Fibroblast of lung (primary cell): Measurements from ENCODE around the gene PEX10. TPM values are rescaled to one million over a fixed set of nuclear protein-coding genes. Genes with fewer than 3 reads are reported as not detected.

ENCODE experiments used
- DNase-seq, 2 donors: peaks; one replicate each; pipeline versions ENCODE4 v3.0.0 to v3.0.0-alpha.2; 2010; ENCODE audit warnings: low read depth in 2 of 2
- H2AFZ ChIP-seq: 2 replicates; pipeline ENCODE4 v1.5.1; 2012; ENCODE audit warnings: low read length, control low read depth, inconsistent platforms
- H3K27ac ChIP-seq: 2 replicates; pipeline ENCODE4 v1.5.1; 2011; ENCODE audit warnings: low read length, control low read depth; ENCODE audit not compliant: insufficient read depth
- H3K27me3 ChIP-seq: 2 replicates; pipeline ENCODE4 v1.5.1; 2011; ENCODE audit warnings: mild to moderate bottlenecking, low read length; ENCODE audit not compliant: control insufficient read depth, insufficient read depth
- H3K36me3 ChIP-seq: 2 replicates; pipeline ENCODE4 v1.5.1; 2011; ENCODE audit warnings: low read length; ENCODE audit not compliant: control insufficient read depth, insufficient read depth
- H3K4me1 ChIP-seq: 2 replicates; pipeline ENCODE4 v1.5.1; 2011; ENCODE audit warnings: low read length; ENCODE audit not compliant: control insufficient read depth, insufficient read depth; ENCODE audit errors: extremely low read depth
- H3K4me2 ChIP-seq: 2 replicates; pipeline ENCODE4 v1.5.1; 2011; ENCODE audit warnings: low read length, control low read depth; ENCODE audit not compliant: insufficient read depth; ENCODE audit errors: extremely low read depth
- H3K4me3 ChIP-seq, 4 experiments: fragments of 200-600 bp in 1 of 4; sonication (generic) in 1 of 4; replicated peaks in 1 of 4; 2 replicates each; pipeline ENCODE4 v1.5.1; 2011 to 2016; ENCODE audit warnings: low read length in 4 of 4, low read depth in 3 of 4, mild to moderate bottlenecking in 3 of 4, control low read depth in 2 of 4, inconsistent platforms in 1 of 4, mixed read lengths in 1 of 4; ENCODE audit not compliant: insufficient read depth in 1 of 4; ENCODE audit errors: control extremely low read depth in 1 of 4
- H3K79me2 ChIP-seq: 2 replicates; pipeline ENCODE4 v1.5.1; 2012; ENCODE audit warnings: mild to moderate bottlenecking, low read length, inconsistent platforms; ENCODE audit not compliant: control insufficient read depth, insufficient read depth
- H3K9ac ChIP-seq: 2 replicates; pipeline ENCODE4 v1.5.1; 2011; ENCODE audit warnings: mild to moderate bottlenecking, low read length, control low read depth; ENCODE audit not compliant: insufficient read depth
- H3K9me3 ChIP-seq: 2 replicates; pipeline ENCODE4 v1.5.1; 2012; ENCODE audit warnings: low read depth, low read length; ENCODE audit not compliant: control insufficient read depth, insufficient read depth
- H4K20me1 ChIP-seq: 2 replicates; pipeline ENCODE4 v1.5.1; 2011; ENCODE audit warnings: low read length; ENCODE audit not compliant: control insufficient read depth, insufficient read depth; ENCODE audit errors: extremely low read depth
- CTCF ChIP-seq, 2 donors: IDR thresholded peaks in 1 of 2; conservative IDR thresholded peaks in 1 of 2; 1 replicate in 1 of 2; 2 replicates in 1 of 2; pipeline ENCODE4 v1.5.1; 2011 to 2012; ENCODE audit warnings: low read length in 2 of 2, control low read depth in 1 of 2, inconsistent platforms in 1 of 2, low read depth in 1 of 2, mild to moderate bottlenecking in 1 of 2
- EZH2 ChIP-seq: IDR thresholded peaks from 2 replicates; pipeline ENCODE4 v1.5.1; 2012; ENCODE audit warnings: low read length, control low read depth, mild to moderate bottlenecking; ENCODE audit errors: missing control alignments
- polyA plus RNA-seq, 2 donors: library from polyadenylated mRNA; depleted of rRNA in 1 of 2; stranded (reverse) in 1 of 2; unstranded in 1 of 2; fragments of >200 nt; gene quantifications; 2 replicates each; pipeline ENCODE4 v1.2.1, GENCODE V29; 2011 to 2012; ENCODE audit warnings: missing spikeins in 1 of 2
- total RNA-seq: library from RNA; depleted of rRNA; stranded (reverse); fragments of >200 nt; gene quantifications from 2 replicates; pipeline ENCODE4 v1.2.1, GENCODE V29; 2014

Gene PEX10
- total and polyA plus RNA-seq, 2 donors (not counting 1 experiment from before 2014, with no cell fraction given): 15.4 to 33.4 TPM

- H4K20me1 ChIP-seq: no peaks in the 10 kb centered on the region
- H3K27me3 ChIP-seq: no peaks in the 10 kb centered on the region
- DNase-seq: no peak
- peaks cover 5% of the 10 kb centered on the region for H3K79me2 ChIP-seq
- no peak overlapping the region for H3K4me2 ChIP-seq
- no peak overlapping the region for H3K27ac ChIP-seq
- H3K9ac ChIP-seq: no peak overlapping the region
- no peak overlapping the region for H2AFZ ChIP-seq
- no peaks in the 10 kb centered on the region for H3K9me3 ChIP-seq
- no peak overlapping the region for H3K4me3 ChIP-seq
- peaks cover 6% of the 10 kb centered on the region for H3K4me1 ChIP-seq
- H3K36me3 ChIP-seq: no peaks in the 10 kb centered on the region
- TF ChIP-seq EZH2 (no peak), CTCF (conservative IDR thresholded peaks at IDR 0.05 in 1 of 2, IDR thresholded peaks at IDR 0.05 in 1 of 2; ENCODE audit: low read depth in 1 of 2, low read length in 2 of 2) (no peak)
These were observed 3.4 kb upstream of the PEX10 start for GRCh38 chr1:2415801-2416208.

GRCh38 chr1:2415337-2415736 is 3.0 kb upstream of the PEX10 start:
- DNase-seq: no peak
- Histone ChIP-seq H3K9ac (no peak overlapping the region), H3K4me2 (no peak overlapping the region), H3K79me2 (peaks cover 5% of the 10 kb centered on the region), H3K27ac (no peak overlapping the region), H3K9me3 (no peaks in the 10 kb centered on the region), H3K4me1 (peaks cover 6% of the 10 kb centered on the region), H3K36me3 (no peaks in the 10 kb centered on the region), H2AFZ (no peak overlapping the region), H3K27me3 (no peaks in the 10 kb centered on the region), H4K20me1 (no peaks in the 10 kb centered on the region), H3K4me3 (no peak overlapping the region)
- TF ChIP-seq EZH2 (no peak), CTCF (conservative IDR thresholded peaks at IDR 0.05 in 1 of 2, IDR thresholded peaks at IDR 0.05 in 1 of 2; ENCODE audit: low read depth in 1 of 2, low read length in 2 of 2) (no peak)

- H3K4me3 ChIP-seq: no peak overlapping the region
These were observed 2.1 kb upstream of the PEX10 start for GRCh38 chr1:2414297-2414958.

More at GRCh38 chr1:2414297-2414958, 2.1 kb upstream of the PEX10 start:
- H3K27me3 ChIP-seq: no peaks in the 10 kb centered on the region
- H3K27ac ChIP-seq: no peak overlapping the region
- peaks cover 6% of the 10 kb centered on the region for H3K4me1 ChIP-seq
- H3K9me3 ChIP-seq: no peaks in the 10 kb centered on the region
- no peaks in the 10 kb centered on the region for H3K36me3 ChIP-seq
- peak overlapping the region; percentile 46 for H2AFZ ChIP-seq
- DNase-seq: peak; percentile 35 to 53
- TF ChIP-seq CTCF (conservative IDR thresholded peaks at IDR 0.05 in 1 of 2, IDR thresholded peaks at IDR 0.05 in 1 of 2; ENCODE audit: low read depth in 1 of 2, low read length in 2 of 2): peak; percentile 76 to 80
- no peak for TF ChIP-seq EZH2
- H4K20me1 ChIP-seq: no peaks in the 10 kb centered on the region
- H3K79me2 ChIP-seq: peaks cover 5% of the 10 kb centered on the region
- H3K4me2 ChIP-seq: peak overlapping the region; percentile 64
- no peak overlapping the region for H3K9ac ChIP-seq
